GM18873 (cell line): Measurements from ENCODE around the gene CUEDC2.
A peak's percentile ranks its signal among the peaks of the same experiment; 100 is the strongest.
"Not testable (repeated sequence)": the region's sequence is repeated elsewhere in the genome, so short reads cannot be mapped to it uniquely, and the experiment has no call there.

Experiments
- ATAC-seq: cut with Tn5 transposase; IDR thresholded peaks from one replicate; pipeline ENCODE4 v1.9.1; 2021; ENCODE audit warnings: mild to moderate bottlenecking, moderate library complexity, moderate number of reproducible peaks; ENCODE audit not compliant: unreplicated experiment, low FRiP score

The CUEDC2 gene

DNA sequence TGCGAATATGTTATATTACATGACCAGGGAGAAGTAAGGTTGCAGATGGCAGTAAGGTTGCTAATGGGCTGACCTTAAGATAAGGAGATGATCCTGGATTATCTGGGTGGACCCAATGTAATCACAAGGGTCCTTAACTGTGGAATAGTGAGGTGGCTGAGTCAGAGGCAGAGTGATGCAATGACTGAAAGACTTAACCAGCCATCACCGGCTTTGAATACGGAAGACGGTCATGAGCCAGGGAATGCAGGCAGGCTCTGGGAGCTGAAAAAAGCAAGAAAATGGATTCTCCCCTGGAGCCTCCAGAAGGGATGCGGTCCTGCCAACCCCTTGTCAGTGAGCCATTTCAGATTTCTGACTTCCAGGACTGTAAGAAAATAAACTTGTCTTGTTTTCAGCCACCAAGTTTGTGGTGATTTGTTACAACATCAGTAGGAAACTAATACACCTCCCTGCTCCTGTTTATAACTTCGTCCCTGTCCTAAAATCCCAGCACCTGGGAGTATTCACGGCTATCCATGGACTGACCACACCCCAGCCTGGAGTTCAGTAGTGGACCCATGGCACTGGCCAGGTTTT, 23.6 kb upstream of the CUEDC2 start:
- no peak for ATAC-seq

- not testable (repeated sequence) for ATAC-seq
Measured at GRCh38 chr10:102454662-102455487, 22.5 kb upstream of the CUEDC2 start.

DNA sequence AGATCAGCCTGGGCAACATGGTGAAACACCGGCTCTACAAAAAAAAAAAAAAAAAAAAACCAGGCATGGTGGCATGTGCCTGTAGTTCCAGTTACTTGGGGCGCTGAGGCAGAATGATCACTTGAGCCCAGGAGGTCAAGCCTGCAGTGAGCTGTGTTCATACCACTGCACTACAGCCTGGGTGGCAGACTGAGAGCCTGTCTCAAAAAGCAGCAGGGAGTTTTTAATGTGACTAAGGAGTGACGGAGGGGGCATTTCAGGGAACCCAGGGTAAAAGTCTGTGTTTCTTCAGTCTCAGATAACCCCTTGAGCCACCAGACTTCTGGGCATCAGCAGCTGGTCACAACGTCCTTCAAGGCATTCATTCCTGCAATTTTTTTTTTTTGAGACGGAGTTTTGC, 21.1 kb upstream of the CUEDC2 start:
- ATAC-seq = no peak

DNA sequence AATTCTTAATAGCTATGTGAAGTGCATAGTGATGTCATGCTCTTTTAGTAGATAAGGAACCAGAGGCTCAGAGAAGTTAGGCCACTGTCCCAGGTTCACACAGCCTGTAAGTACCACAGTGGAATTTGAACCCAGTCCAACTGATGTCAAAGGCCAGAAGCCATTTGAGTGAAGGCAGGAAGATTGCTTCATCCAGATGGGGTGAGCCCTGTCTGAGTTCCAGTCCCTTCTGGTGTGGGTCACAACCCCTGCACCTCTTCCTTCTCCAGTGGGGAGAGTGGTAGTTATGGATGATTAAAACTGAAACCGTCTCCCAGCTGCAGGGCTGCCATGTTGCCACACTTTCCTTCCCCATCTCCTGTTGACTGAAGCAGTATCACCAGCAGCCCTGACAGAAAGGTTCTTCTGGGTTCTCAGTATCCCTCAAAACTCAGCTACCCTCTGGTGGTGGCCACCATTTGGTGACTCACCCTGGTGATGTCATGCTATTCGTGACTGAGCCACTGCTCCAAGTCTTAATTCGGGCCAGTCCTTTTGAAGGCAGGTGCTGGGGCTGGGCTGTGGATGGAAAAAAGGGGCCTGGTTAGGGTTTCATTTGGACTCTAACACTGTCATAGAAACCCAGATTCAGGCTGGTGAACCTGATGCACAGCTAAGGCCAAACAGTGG, 20.4 kb upstream of the CUEDC2 start:
- ATAC-seq = no peak

DNA sequence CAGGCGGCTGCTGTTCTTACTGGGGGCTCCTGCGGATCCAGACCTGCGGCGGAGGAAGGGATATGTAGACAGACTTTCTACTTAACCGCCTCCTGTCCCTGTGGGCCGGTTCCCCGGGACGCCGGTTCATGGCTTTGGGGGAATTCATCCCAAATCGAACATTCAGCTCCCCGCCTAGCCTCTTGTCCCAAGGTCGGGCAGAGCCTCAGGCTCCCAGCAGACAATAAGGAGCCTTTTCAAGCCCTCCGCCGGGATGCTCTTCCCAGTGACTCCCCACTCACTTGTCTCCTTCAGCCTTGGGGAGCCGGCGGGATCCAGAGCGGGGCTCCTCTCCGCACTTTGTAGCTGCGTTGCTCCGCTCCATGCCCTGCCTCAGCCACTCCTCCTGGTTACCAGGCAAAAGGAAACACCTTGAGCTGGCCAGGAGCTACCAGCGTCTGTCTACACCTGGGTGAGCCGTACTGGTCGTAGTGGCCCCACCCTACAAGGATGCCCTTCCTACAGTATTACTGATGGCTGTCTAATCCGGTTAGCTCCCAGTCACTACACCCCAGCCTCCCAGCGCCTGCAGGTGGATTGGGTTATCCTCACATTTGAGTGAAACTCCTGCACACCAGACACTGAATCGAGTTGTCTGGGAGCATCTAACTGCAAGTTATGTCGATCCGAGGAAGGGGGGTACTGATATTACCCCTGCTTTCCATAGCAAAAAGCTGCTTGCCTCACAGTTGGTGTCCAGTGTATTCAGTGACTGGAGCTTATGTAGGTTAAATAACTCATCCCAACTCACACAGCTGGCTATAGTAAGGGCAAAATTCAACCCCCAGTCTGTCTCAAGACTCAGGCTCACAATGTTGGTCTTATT, 19.0 kb upstream of the CUEDC2 start, which contains the start of gene C10orf95:
TSS of gene C10orf95 (minus strand) at position 439 of the 865 bp plus-strand sequence. CDS start 450 bp downstream, outside the sequence.
- ATAC-seq = no peak

DNA sequence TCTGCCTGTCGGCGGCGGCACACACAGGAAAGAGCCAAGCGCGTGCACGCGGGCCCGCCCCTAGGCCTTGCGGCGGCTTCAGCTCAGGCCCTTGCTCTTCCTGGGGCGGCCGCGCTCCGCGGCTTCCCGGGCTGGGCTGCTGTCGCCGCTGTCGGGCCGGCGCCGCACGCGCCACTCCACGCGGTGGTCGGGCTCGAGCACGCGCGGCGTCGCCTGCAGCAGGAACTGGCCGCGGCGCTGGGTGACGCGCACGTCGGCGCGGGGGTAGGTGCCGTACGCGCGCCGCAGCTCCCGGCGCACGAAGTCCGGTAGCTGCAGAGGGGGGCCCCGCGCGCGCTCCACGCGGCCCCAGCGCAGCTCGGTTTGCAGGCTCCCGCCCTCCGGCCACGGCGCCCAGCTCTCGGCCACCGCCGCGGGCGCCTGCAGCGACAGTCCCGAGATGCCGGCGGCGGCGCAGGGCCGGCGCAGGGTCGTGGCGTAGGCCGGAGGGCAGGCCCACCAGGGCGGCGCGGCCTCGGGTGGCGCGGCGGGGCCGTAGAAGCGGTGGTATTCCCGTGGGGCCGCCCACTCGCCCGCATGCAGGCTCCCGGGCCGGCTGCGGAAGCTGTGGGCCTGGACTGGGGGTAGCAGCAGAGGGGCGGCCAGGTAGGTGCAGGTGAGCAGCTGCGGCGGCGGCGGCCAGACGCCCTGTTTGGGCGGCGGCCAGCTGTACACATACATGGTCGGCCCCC, 18.2 kb upstream of the CUEDC2 start:
- peak; percentile 53 for ATAC-seq

GRCh38 chr10:102450124-102450373, 17.7 kb upstream of the CUEDC2 start:
- ATAC-seq = peak; percentile 27

- peak; percentile 37 for ATAC-seq
Measured at GRCh38 chr10:102449321-102450123, 17.1 kb upstream of the CUEDC2 start.

- ATAC-seq = no peak
Measured at GRCh38 chr10:102444851-102445250, 12.5 kb upstream of the CUEDC2 start.

DNA sequence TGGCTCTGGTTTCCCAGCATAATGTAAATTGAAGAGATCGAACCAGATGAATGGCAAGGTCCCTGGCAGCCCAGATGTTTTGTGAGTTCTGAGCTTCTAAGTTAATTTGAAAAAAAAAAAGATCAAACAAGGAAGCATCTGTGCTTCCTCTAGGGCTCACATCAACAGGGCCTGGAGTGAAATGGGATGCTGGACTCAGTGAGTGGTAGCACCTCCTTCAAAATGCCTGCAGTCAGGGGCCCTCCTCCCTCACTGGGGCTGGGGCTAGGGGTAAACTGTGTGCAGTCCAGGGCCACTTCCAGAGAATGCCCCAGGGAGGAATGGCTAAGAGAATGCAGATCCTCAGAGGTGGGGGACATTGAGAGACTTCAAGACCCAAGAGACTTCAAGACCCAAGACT, 6.0 kb upstream of the CUEDC2 start:
- no peak for ATAC-seq

- no peak for ATAC-seq
Measured at GRCh38 chr10:102437515-102437914, 5.1 kb upstream of the CUEDC2 start.

- no peak for ATAC-seq
Measured at GRCh38 chr10:102436312-102436711, 3.9 kb upstream of the CUEDC2 start.

- no peak for ATAC-seq
Measured at GRCh38 chr10:102435529-102436233, 3.3 kb upstream of the CUEDC2 start.

DNA sequence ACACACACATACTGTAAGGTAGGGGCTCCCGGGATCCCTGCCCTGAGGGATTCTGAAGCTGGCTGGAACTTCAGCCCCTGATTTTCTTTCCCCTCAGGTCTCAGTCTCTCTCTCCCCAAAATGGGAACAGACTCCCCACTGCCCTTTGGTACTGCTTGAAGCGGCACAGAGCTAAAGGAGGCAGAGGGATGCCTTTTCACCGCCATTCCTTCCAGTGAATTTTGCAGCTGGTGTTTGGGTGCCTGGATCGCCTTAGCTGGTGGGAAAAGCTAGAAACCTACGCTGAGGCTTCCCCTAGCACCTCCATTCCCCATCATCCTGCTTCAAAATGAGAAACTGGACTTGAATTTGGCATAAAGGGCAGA, 2.7 kb upstream of the CUEDC2 start:
- no peak for ATAC-seq

DNA sequence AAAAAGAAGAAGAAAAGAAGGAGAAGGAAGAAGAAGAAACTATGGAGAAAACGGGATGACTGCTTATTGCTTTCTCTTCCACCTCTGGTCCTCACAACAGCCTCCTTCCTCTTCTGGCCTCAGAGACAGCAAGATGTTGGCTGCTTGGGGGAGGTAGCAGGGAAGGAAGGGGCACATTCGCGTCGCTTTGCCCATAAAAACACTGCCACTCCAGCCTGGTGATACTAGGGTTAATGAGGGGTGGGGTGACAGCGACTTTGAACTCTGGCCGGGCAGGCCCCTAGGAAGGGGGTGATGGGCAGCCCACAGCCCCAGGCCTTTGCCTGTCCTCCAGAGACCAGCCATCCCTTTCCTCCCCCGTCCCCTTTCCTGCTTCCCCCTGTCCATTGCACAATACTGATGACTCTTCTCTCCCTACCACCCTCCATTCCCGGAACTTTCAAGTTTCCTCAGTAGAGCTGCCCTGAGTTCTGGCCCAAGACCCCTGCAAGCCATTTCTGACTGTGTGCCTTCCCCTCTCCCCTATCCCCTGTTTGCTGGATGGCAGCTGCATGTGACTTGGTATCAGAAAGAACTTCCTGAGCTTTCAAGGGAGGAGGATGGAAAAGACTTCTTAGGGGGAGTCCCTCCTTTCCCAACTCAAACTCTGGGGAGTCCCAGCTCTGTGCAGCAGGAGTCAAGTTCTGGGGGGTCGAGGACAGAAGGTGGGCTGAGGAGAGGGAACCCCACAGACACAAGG, 2.2 kb upstream of the CUEDC2 start:
- ATAC-seq = no peak

DNA sequence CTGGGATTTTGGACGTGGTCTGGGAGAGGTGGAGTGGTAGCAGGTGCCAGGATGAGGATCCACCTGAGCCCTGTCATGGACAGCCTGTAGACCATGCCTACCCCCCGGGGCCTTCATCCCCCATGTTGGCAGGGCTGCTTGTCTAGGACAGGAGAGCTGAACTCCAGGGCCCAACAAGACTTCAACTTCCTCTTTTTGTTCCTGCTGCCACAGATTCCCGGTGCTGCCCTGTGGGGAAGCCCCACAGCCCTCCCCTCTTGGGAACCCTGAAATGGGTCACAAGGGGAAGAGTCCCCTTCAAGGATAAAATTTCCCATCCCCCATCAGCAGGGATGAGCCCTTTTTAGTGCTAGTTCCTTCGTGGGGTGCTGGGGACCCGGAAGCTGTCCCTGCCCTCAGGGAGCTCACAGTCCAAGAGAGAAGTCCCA, 1.3 kb upstream of the CUEDC2 start:
- no peak for ATAC-seq

- ATAC-seq = no peak
Measured at GRCh38 chr10:102431452-102432124, 786 bp downstream of the CUEDC2 start.

GRCh38 chr10:102429468-102429867, 2.9 kb downstream of the CUEDC2 start:
- no peak for ATAC-seq
